HepG2 (cell line): Measurements from ENCODE around the gene IMPACT.

Experiments
- CSRNP2 ChIP-seq: sonication (generic); formaldehyde crosslinking; conservative IDR thresholded peaks from 2 replicates; pipeline ENCODE4 v1.8.0; 2022; ENCODE audit warnings: low read depth, missing genetic modification reagents
- CTCF ChIP-seq: sonication (generic); formaldehyde crosslinking; IDR thresholded peaks from 2 replicates; pipeline ENCODE4 v1.5.0; 2020; ENCODE audit warnings: mild to moderate bottlenecking, missing genetic modification reagents, moderate library complexity
- EZH2 ChIP-seq: conservative IDR thresholded peaks from 2 replicates; pipeline ENCODE4 v1.6.1; 2012; ENCODE audit warnings: mild to moderate bottlenecking, low read depth, low read length, moderate library complexity
- KDM3A ChIP-seq: IDR thresholded peaks from 2 replicates; pipeline ENCODE4 v1.6.1; 2018; ENCODE audit warnings: low read depth, missing compliant biosample characterization
- POLR2A ChIP-seq, 2 experiments: IDR thresholded peaks; 2 replicates each; pipeline ENCODE4 v1.6.1; 2011; ENCODE audit warnings: low read depth in 2 of 2, low read length in 2 of 2, mild to moderate bottlenecking in 1 of 2, moderate library complexity in 1 of 2; ENCODE audit not compliant: insufficient read depth in 1 of 2
- POLR2AphosphoS5 ChIP-seq: IDR thresholded peaks from 2 replicates; pipeline ENCODE4 v1.6.1; 2012; ENCODE audit warnings: low read depth, low read length
- ZNF274 ChIP-seq: sonication (generic); formaldehyde crosslinking; IDR thresholded peaks from 2 replicates; pipeline ENCODE4 v1.5.1; 2020; ENCODE audit warnings: mild to moderate bottlenecking, missing genetic modification reagents

GRCh38 chr18:24402209-24402785, 24.2 kb upstream of the IMPACT start:
- TF ChIP-seq CTCF (CRISPR knock-in tag) (peak; percentile 29), POLR2A (IDR thresholded peaks at IDR 0.05; ENCODE audit: insufficient read depth in 1 of 2, low read depth in 2 of 2, low read length in 2 of 2) (no peak), KDM3A (no peak), CSRNP2 (CRISPR knock-in tag) (no peak), ZNF274 (CRISPR knock-in tag) (no peak), EZH2 (no peak), POLR2AphosphoS5 (no peak)
